NB4 (cell line): Measurements from ENCODE around the gene SLC39A6.

Experiments
- MYC ChIP-seq: IDR thresholded peaks from 2 replicates; pipeline ENCODE4 v1.6.1; 2011; ENCODE audit warnings: low read depth, low read length
- POLR2A ChIP-seq: IDR thresholded peaks from 2 replicates; pipeline ENCODE4 v1.6.1; 2011; ENCODE audit warnings: mild to moderate bottlenecking; ENCODE audit not compliant: insufficient read length; ENCODE audit errors: extremely low read depth
- TF ChIP-seq, protein P1 (sequence below): IDR thresholded peaks from one replicate; pipeline ENCODE4 v1.5.1; 2012; ENCODE audit warnings: low read depth, low read length
- TF ChIP-seq, protein P2 (sequence below): IDR thresholded peaks from 2 replicates; pipeline ENCODE4 v1.6.1; 2011; ENCODE audit warnings: low read depth, low read length

DNA sequence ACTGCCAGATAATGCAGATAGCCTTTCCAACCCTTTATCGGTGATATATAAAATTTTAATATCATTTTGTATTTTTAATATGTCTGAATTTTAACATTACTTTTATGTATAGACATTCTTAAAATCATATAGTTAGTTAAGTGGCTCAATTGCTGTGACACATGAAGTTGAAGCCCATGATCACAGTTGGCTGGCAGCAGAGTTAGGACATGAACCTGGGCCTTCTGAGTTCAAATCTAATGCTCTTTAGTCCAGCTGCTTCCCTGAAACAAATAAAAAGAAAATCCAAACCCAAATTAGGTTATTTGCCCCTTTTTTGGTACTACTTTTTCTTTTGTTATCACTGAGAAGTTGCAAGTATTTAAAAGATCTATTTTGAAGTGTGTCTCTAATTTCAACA lies 6.1 kb upstream of the SLC39A6 start:
- TF ChIP-seq, protein P1, sequence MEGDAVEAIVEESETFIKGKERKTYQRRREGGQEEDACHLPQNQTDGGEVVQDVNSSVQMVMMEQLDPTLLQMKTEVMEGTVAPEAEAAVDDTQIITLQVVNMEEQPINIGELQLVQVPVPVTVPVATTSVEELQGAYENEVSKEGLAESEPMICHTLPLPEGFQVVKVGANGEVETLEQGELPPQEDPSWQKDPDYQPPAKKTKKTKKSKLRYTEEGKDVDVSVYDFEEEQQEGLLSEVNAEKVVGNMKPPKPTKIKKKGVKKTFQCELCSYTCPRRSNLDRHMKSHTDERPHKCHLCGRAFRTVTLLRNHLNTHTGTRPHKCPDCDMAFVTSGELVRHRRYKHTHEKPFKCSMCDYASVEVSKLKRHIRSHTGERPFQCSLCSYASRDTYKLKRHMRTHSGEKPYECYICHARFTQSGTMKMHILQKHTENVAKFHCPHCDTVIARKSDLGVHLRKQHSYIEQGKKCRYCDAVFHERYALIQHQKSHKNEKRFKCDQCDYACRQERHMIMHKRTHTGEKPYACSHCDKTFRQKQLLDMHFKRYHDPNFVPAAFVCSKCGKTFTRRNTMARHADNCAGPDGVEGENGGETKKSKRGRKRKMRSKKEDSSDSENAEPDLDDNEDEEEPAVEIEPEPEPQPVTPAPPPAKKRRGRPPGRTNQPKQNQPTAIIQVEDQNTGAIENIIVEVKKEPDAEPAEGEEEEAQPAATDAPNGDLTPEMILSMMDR, result no peak
- TF ChIP-seq POLR2A (no peak), MYC (no peak)
- TF ChIP-seq, protein P2, sequence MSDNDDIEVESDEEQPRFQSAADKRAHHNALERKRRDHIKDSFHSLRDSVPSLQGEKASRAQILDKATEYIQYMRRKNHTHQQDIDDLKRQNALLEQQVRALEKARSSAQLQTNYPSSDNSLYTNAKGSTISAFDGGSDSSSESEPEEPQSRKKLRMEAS, result no peak
